GM10847 (cell line): ENCODE data around the gene CAPN13.

Experiments used
- POLR2A ChIP-seq: IDR thresholded peaks from 2 replicates; pipeline ENCODE4 v1.6.1; 2011; ENCODE audit not compliant: insufficient read length; ENCODE audit errors: extremely low read depth

CAPN13 gene

DNA sequence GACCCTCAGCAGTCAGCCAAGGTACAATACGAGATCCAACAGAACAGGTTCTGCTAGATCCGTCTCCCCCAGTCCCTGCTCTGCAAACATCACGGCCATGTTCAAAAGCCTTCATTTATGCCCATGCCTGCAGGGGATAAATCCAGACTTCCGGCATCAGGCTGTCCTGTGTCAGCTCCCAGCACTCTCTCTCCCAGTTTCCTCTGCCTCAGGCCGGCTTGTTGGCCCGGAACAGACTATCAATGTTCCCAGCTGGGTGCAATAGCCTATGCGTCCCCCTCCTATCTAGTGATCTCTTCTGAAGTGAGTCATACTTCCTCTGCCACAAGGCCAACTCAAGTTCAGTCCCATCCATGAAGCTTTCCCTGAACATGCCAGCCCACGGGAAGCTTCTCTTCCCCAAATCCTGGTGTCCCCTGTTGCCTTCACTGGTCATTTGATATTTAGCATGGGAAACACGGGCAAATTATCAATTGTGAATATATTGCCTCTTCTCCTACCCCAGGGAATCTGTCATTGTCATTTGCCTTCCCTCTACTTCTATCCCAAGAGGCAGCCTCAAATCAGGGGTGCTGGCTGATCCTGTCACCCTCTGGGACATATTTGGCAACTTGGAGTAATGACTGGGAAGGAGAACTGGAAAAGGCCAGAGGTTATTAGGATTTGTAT, 51.1 kb downstream of the CAPN13 start:
- TF ChIP-seq POLR2A, result no peak

DNA sequence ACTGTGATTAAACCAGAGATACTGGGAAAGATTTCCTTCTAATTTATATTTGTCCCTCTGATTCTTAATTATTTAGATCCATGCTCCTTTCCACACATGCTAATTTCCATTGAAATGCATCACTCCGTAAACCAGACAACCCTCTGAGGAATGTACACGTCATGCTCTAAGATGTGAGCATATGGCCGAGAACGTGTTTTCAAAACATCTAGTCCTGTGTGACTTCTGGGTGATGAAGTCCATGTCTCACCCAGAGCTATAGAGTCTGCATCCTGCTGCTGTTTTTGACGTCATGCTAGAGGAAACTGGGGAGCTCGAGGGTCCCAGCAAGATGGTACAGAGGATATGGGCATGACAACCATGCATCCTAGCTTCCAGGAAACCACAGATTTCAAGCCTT, 53.6 kb downstream of the CAPN13 start:
- no peak for TF ChIP-seq POLR2A

DNA sequence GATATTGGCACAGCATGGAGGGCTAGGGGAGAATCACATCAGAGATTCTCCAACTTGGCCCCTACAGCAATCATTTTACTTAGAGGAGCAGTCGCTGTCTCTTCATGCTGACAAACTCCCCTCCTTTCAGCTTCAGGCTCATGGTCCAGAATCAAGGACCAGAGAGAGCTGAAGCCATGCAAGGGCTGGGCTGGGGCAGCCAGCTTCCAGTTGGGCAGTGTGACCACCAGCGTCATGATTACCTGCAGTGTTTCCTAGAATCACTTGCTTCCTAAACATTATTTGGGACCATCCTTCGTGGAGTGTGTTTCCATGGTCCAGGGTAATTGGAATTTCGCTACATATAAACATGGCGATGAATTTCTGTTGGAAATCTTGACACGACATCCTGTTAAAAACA, 54.4 kb downstream of the CAPN13 start:
- TF ChIP-seq POLR2A, result no peak

DNA sequence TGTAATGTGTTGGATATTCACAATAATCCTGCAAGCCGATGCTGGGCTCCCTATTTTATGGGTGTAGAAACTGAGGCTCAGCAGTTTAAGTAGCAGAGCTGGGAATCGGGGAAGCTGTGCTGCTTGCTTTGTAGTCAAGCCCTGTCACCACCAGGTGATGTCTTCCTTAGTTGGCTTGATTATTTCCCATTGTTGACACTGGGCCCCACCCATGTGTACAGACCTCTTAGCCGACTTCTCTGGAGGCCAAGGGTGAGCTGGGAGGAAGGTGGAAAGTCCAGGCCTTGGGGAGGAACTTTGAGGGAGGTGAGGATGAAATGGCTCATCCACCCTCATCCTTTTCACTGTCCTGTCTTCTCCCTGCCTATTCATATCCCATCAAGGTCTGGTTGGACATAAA, 60.0 kb downstream of the CAPN13 start:
- no peak for TF ChIP-seq POLR2A

DNA sequence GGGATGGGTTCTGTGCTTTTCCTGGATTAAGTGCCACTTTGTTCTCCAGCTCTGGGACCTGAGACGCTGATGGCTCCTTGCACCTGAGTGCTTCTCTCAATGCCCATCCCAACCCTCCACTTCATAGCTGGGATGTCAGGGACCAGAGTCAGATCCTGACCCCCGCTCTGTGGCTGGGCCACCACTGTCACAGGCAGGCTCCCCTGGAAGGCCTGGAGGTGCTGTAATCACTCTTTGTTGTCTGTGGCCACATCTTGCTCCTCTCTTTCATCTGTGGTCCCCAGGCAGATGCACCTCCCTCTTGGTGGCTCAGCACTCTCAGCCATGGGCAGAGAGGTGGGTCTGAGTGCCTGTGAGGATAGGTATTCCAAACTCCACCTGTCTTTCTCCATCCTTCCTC, 62.4 kb downstream of the CAPN13 start:
- TF ChIP-seq POLR2A, result no peak

DNA sequence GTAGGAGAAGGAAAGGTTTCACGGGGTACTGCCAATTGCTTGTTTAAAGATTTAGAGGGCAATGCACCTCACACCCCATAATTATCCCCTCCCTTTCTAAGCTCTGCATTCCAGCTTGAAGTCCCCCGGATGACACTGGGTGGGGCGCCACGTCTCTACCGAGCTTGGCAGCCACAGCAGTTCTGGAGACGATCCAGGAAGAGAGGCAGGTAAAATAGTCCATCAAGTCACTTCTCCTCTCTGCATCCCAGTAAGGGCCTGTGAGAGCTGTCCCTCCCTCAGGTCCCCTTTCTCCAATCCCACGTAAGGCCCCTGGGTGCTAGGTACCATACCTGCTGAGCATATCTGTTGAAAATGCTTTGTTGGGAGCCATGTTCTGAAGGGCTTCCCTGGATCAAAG, 65.7 kb downstream of the CAPN13 start:
- no peak for TF ChIP-seq POLR2A

DNA sequence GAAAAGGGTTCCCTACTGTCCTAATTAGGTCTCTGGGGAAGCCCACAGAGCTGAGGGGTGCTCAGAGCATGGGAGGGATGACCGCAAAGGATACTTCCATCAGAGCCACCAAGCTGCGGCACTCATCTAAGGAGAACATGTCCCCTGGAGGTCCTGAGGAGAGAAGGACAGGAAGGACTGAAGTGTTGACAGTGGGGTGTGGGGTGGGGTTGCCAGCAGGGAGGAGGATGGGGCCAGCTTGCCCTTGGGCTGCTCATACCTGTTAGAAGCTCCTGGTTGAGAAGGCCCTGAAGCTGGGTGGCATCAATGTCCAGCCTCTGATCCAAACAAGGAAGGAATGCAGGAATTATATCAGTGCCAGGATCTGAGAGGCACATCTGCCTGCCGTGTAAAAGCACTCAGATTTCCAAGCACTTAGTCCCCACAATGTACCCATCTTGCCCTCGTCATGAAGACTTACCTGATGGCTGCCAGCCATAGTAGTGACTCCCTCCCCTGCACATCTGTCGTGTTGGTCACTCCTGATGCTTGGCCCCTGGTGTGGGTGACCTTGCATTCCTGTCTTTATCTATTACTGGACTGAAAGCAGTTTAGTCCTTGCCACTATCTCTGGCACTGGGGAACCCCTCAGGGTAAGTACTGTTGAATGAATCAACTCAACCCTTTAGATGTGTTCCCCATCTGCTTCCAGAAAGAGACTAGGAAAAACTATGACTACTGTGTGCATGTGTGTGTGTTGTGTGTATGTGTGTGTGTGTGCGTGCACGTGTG, 68.9 kb downstream of the CAPN13 start:
- no peak for TF ChIP-seq POLR2A

DNA sequence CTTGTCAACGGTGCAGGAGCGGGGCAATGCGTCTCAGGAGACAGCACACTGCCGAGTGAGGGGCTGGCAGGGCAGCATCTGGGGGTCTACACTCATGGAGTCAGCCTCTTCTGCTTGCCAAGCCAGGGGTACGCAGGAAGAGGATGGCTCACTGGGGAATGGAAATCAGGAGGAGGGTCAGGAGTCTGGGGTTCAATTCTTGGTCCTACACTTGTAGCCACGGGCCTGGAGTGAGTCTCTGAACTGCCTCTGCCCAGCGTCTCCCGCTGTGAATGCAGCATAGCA, 70.0 kb downstream of the CAPN13 start:
- no peak for TF ChIP-seq POLR2A

DNA sequence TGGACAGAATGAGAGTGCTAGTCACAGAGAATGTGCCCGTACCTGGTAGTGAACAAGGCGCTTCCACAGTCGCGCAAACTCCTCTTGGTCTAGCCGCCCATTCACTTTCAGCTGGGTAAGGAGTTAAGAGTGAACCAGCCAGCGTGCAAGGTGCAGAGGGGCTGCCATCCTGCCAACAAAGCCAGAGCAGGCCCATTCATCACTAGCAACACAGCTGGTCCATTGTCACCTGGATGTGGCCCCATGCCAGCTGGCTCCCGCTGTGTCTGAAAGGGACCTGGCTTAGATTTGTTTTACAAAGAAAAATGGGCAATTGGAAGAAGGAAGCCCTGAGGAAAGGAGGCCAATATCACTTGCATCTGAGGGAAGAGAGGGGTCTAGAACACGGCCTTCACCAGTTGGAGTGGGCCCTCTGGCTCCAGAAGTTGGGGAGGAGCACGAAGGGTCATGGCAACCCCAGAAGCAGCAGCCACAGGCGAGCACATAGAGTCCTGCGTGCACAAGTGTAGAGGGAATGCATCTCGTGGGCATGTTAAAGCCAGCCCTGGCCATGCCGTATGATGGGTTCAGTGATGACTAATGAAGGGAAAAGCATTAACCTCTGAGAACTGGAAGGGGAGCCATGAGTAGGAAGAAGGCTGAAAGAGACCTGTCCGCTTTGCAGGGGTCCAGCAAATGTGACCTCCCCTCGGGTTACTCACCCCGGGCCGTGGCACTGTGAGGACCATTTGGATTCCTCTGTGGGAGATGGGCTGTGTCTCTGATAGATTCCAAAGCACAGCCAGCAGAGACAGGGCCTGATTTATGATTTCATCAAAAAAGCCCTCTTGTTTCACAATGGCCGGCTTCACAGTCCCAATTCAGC, 70.6 kb downstream of the CAPN13 start:
- no peak for TF ChIP-seq POLR2A

DNA sequence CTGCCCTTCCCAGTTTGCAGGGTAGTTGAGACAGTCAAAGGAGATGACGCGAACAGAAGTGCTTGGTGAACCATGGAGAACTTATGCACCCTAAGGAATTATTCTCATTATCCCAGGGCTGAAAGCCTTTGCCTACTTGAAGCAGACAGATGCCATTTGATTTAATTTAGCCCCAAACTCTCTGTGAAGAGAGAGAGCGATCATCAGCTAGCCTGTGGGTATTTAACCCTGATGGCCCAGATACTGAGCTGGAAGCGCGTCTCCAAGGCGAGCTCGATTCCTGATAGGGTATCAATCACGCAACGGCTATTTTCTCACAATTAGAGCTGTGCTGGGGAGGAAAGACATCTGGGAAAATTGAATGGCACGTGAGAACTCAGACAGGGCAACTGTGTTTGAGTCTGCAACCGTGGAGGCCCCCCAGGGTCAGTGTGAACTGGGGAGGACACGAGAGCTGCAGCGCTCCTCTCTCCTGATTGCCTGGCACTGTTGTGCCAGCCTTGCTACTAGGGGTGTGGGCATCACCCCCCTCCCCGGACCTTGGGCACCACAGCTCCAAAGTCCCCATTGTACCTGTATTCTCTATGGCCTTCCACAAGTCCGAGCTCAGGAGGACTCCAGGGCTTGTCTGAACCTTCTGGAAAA, 73.2 kb downstream of the CAPN13 start:
- no peak for TF ChIP-seq POLR2A

DNA sequence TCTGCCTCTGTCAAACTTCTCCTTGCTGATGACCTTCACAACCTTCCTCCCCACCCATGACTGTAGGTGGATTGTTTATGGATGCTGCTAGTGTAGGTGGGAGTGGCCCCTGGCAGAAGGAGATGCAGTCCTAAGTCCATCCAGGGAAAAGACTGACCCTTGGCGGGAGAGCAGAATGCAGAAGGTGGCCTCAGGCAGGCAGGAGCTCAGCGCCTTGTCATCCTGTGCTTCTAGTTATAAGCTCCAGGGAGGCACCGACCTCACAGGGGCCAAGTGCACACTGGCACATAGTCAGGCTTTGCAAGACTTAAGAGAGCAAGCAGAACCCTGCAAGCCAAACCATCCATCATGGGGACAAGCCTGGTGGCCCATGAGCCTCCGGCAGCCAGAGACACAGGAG, 74.4 kb downstream of the CAPN13 start:
- TF ChIP-seq POLR2A, result no peak

DNA sequence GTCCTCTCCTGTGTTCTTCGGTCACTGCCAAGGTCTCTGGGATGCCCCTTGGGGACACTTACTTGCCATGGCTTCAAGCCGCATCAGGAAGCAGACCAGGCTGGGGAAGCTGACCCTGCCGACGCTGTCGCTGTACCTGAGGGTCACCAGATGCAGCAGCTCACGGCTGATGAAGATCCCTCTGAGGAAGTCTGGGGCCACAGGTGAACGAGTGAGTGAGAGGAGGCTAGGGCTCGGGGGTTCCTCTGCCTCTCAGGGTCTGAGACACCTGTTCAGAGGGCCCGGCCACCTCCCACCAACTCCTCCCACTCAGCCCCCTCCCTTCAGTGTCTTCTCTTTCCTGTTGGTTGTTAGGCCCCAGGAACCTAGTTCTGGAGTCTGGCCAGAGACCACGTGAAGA, 74.9 kb downstream of the CAPN13 start:
- no peak for TF ChIP-seq POLR2A

DNA sequence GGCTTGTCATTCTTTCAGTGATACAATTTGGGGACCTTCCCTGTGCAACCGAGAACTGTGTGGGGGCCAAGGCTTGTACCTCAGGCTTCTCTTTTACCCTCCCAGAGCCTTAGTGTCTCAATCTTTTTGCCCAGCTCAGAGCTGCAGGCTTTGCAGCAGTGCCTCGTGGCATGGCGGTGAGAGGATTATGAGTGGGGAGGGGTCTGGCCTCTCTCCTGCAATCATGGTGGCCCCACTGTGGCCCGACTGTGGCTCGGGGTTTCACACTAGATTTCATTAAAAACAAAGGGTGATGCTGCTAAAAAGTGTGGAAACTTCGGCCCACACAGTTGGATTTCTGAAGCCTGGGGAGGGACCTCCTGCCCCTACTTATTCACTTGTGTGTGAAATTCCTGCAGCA, 75.5 kb downstream of the CAPN13 start:
- no peak for TF ChIP-seq POLR2A

DNA sequence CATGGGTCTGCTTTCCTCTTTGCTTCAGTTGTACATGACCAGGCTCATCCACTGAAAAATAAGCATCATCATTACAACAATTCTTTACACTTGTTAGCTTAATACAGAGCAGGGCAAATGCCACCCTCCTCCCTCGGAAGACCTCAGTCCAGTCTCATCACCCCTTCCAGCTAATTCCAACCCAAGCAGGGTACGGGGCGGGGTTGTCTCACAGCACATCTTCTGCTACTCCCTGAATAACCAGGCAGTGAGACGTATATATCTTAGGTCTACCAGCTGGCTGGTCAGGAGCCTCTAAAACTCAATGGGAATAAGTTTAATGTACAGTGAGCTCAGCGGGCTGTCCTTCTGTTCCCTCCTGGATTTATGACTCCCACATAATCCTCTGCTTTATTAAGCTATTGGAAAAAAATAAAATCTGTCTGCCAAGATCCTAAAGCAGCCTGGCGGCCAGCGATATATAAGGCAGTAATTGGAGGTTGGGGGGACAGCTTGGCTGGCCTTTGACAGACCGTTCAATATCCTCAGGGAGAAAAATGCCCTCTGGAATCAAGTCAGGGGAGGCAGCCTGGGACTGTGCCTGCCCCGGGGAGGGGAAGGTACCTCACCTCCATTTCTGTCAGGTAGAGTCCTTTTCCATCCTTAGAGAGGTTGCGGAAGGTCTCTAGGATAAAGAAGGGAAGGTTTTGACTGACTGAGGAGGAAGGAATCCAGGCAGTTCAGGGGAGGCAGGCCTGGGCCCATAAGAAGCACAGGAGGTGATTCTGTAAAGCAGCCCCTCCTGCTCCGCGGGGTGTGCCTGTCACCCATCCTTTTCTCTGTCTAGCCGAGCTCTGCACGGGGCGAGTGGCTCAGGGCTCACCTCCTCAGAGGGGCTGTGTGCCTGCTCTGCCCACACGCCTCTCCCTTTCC, 76.3 kb downstream of the CAPN13 start:
- TF ChIP-seq POLR2A, result no peak

DNA sequence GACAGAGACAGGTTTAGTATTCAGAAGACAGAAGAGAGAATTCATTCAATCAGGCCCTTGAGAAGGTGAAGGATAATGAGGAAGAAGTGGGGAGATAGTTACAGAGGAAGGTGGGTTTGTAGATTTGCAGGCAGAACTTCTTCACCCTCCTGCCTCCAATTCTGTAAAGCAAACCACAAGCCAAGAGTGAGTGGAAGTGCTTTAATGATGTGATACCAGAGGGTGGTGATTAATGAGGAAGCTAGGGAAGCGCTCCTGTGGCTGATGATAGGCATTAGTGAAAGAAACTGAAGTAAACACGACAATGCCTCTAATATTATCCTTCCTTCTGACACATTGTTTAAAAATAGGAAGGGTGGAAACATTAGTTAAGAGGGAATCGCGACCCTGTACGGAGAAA, 78.2 kb downstream of the CAPN13 start:
- no peak for TF ChIP-seq POLR2A
